Measurements from ENCODE around the gene PRKAB2.
"Not testable (repeated sequence)": the region's sequence is repeated elsewhere in the genome, so short reads cannot be mapped to it uniquely, and the experiment has no call there.

Gene PRKAB2, protein sequence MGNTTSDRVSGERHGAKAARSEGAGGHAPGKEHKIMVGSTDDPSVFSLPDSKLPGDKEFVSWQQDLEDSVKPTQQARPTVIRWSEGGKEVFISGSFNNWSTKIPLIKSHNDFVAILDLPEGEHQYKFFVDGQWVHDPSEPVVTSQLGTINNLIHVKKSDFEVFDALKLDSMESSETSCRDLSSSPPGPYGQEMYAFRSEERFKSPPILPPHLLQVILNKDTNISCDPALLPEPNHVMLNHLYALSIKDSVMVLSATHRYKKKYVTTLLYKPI

GRCh38 chr1:147172168-147173016, at the start of gene PRKAB2:
Gene PRKAB2 (minus strand): TSS chr1:147172470. CDS start chr1:147172144, 326 bp downstream.
- DNase-seq: peak; percentile 96

DNA sequence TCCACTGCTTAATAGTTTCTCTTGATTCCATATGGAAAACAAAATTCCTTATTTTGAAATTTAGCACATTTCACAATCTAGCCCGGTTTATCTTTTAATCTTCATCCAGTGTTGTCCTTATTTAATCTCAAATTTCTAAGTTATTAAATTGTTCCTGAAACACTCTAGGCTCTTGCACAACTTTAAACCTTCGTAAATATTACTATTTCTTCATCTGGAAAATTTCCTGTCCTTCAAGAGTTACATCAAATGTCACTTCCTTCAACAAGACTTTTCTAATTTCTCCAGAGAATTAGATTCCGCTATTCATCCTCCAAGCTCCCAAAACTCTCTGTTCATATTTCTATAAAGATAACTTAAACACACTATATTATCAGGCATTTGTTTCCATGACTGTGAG, 46.3 kb upstream of the PRKAB2 start:
- DNase-seq: no peak

GRCh38 chr1:147217141-147217540, 44.9 kb upstream of the PRKAB2 start:
- DNase-seq: no peak

DNA sequence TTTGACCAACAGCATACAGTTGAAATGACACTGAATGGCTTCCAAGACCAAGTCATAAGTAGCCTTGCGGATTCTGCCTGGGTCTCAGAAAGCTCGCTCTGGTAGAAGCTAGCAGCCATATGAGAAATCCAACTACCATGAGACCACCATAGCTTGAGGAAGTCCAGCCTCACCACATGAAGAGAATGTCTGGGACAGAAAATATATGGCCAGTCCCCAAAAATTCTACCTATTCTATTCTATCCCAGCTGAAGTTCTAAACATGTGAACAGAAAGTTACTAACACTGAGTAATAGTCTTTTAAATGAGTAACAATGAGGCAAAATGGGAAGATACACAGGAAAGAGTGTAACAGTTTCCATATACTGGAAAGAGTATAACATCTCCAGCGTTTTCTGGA, 43.9 kb upstream of the PRKAB2 start:
- no peak for DNase-seq

DNA sequence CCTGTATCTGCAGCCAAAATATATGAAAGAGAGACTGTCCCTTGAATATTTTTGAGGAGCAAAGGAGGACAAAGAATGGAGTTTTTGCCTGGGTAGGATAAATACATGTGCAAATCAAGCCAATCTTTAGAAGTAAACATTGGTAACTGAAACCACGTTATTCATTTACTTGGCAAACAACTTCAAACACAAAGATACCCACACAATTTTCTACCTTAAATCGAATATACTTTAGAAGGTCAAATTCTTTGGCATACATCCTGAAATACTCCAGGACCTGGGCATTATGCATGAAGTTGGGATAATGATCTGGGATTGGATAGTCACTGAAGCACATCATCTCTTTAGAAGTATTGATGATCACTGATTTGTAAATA, 43.3 kb upstream of the PRKAB2 start:
- no peak for DNase-seq

DNA sequence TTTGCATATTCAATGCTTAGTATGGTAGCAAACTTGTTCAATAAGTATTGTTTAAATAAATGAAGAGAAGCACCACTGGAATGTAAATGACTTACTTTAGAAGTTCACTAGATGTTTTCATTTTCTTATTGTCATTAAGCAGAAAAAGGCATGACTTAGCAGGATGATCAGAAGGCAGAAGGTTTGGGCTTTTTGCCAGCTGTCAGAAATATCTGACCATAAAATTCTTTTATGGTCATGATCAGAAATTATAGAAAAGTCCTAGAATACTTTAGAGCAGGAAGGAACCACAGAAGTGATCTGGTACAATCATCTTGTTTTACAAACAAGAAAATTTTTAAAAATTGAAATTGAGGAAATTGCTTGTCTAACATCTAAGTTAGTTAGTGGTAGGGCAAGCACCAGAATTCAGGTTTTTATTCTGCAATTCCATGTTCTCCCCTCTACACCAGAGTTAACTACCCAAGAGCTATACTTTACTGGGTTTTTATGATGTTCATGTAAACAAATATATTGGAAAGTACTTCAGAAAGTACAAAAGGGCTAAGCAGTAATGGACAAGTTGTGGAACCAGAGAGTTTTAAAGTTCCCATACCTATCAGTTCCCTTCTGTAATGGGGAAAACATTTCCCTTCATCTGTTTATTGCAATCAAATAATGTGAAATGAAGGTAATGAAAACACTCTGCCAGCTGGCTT, 42.7 kb upstream of the PRKAB2 start:
- no peak for DNase-seq

DNA sequence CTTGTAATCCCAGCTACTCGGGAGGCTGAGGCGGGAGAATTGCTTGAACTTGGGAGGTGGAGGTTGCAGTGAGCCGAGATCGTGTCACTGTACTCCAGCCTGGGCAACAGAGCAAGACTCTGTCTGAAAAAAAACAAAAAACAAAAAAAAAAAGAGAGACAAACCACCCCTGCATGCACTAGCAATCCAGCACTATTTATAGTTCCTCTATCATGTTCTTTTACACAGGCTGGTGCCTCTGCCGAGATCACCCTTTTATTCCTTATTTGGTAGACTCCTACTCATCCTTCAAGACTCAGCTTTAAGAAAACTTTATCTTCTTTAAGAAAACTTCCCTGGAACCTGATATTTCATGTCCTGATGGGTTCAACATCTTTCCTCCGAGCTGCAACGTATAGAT, 42.1 kb upstream of the PRKAB2 start:
- DNase-seq: no peak

GRCh38 chr1:147213271-147213670, 41.0 kb upstream of the PRKAB2 start:
- DNase-seq: no peak

GRCh38 chr1:147211577-147211976, 39.3 kb upstream of the PRKAB2 start:
- no peak for DNase-seq

DNA sequence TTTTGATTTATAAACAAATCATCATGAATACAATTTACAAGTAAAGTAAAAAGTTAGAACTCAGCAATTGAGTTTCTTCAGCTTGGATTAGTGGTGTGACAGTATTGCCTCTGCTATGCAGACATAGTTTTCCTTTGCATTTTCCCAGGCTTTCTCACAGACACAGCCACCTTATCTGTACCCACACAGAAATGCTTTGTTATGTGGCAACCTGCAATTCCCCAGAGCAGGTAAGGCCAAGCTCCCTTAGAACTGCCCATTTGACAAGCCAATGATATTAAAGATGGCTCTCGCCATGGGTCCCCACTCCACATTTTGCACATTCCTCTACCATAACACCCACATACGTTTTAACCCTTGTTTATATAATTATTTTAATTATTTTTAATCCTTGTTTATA, 38.7 kb upstream of the PRKAB2 start:
- no peak for DNase-seq

GRCh38 chr1:147209825-147210821, 37.9 kb upstream of the PRKAB2 start:
- no peak for DNase-seq

GRCh38 chr1:147208619-147209018, 36.3 kb upstream of the PRKAB2 start:
- DNase-seq: no peak

GRCh38 chr1:147207192-147207591, 34.9 kb upstream of the PRKAB2 start:
- no peak for DNase-seq

GRCh38 chr1:147204080-147204479, 31.8 kb upstream of the PRKAB2 start:
- no peak for DNase-seq

GRCh38 chr1:147202576-147202975, 30.3 kb upstream of the PRKAB2 start:
- DNase-seq: no peak

DNA sequence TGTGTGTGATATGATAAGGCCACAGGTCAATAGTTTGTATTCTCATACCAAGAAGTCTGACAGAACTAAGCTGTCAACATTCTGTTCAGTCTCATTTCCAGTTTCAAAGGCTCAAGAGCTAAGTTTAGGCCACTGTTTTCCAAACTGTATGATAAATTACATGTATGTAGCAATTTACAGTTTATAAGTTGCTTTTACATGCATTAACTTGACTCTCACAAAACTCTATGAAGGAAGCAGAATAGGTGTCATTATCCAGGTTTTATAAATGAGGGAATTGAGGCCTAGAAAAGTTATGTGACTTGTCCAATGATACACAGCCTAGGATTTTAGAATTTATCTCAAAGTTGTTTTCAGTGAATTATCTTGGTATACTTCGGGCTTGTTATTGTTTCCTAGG, 29.5 kb upstream of the PRKAB2 start:
- no peak for DNase-seq

GRCh38 chr1:147201276-147201675, 29.0 kb upstream of the PRKAB2 start:
- DNase-seq: no peak

GRCh38 chr1:147197324-147197723, 25.1 kb upstream of the PRKAB2 start:
- not testable (repeated sequence) for DNase-seq

DNA sequence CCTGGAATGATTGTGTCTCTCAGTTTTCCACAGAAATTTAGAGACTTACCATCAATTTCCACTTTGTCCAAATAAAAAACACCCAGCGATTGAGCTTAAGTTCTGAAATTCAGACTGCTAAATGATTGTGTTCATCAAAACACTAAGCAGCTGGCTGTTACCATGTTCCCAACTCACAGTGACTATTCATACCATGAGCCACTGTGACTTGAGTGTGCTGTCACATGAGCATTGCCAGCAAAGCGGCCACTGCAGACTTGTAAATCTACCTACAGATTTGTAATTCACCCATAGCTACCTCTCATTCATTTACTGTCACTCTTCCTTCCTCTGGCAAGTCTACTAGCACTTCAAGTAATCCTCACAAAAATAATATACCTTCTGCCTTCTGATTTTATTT, 17.2 kb upstream of the PRKAB2 start:
- DNase-seq: no peak

DNA sequence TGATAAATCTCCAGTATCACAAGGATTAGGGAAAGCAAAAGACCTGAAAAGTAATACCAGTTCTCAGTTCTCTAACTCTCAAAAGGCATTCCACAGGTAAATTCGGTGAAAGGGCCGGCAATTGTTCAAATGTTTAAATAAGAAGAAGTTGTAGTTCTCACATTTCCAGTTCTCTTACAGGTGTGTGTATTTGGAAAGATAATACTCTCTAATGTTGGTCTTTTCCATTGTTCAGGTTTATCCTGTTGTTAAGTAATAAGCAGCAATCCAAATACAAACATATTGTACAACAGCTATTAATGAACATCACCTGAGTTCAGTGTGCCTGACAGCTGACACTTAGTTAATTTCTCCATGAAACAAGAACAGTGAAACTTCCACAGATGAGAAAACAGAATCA, 13.2 kb upstream of the PRKAB2 start:
- DNase-seq: no peak

- DNase-seq: no peak
These were observed 5.5 kb upstream of the PRKAB2 start for GRCh38 chr1:147177611-147178380.

All from GDM1 (cell line).